Activated T-helper 17 cell treated with anti-CD3 and anti-CD28 coated beads, Interleukin-2, amount 50 U/mL, for 72 hours (primary cell): ENCODE measurements around the gene ALG10B. TPM values are rescaled to one million over a fixed set of nuclear protein-coding genes. Genes with fewer than 3 reads are reported as not detected.
"Not testable (repeated sequence)": the region's sequence is repeated elsewhere in the genome, so short reads cannot be mapped to it uniquely, and the experiment has no call there.

Experiments
- ATAC-seq: fragments of 150-1000 bp; cut with Tn5 transposase; replicated peaks from 2 replicates; pipeline ENCODE4 v1.10.0; 2021; ENCODE audit warnings: mild to moderate bottlenecking, moderate library complexity
- H3K27ac Mint-ChIP-seq: one replicate; pipeline ENCODE4 v1.8.0; 2022; ENCODE audit warnings: mixed read lengths
- H3K27me3 Mint-ChIP-seq: one replicate; pipeline ENCODE4 v1.8.0; 2022; ENCODE audit warnings: mixed read lengths
- H3K36me3 Mint-ChIP-seq: one replicate; pipeline ENCODE4 v1.8.0; 2022; ENCODE audit warnings: low read depth, mild to moderate bottlenecking, mixed read lengths
- H3K4me1 Mint-ChIP-seq: one replicate; pipeline ENCODE4 v1.8.0; 2022; ENCODE audit warnings: mixed read lengths
- H3K4me3 Mint-ChIP-seq: one replicate; pipeline ENCODE4 v1.8.0; 2022; ENCODE audit warnings: mild to moderate bottlenecking, mixed read lengths
- H3K9me3 Mint-ChIP-seq: one replicate; pipeline ENCODE4 v1.8.0; 2022; ENCODE audit warnings: mixed read lengths
- total RNA-seq, 2 donors: library from RNA; stranded (reverse); gene quantifications; one replicate each; pipeline ENCODE4 v1.2.3, GENCODE V29; 2022

Gene ALG10B
- total RNA-seq, 2 donors from 2014 or later: 11.8 to 15.5 TPM

GRCh38 chr12:38343256-38343655, 26.7 kb downstream of the ALG10B start:
- H3K4me1 Mint-ChIP-seq, H3K27ac Mint-ChIP-seq, ATAC-seq, H3K9me3 Mint-ChIP-seq, H3K27me3 Mint-ChIP-seq, H3K4me3 Mint-ChIP-seq, H3K36me3 Mint-ChIP-seq: not testable (repeated sequence)

DNA sequence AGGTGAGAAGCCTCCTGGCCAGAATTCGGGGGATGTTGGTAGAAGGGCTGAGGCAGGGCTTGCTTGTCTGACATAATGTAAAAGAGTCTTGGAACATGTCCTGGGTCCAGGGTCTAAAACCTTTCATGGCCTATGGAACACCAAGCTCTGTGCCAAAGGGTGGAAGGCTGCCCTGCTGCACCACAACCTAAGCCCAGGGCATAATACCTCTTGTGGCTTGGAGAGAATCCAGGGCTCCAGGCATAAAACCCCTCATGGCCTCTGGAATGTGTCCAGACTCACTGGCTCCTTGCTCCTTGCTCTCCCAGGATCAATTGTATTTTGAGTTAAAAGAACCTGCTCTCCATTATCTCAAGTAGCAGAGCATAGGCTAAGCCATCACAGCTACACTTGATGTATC, 27.3 kb downstream of the ALG10B start:
- not testable (repeated sequence) for H3K36me3 Mint-ChIP-seq, H3K27ac Mint-ChIP-seq, H3K4me1 Mint-ChIP-seq, H3K4me3 Mint-ChIP-seq, ATAC-seq, H3K9me3 Mint-ChIP-seq, H3K27me3 Mint-ChIP-seq

GRCh38 chr12:38350342-38351174, 34.0 kb downstream of the ALG10B start:
- Mint-ChIP-seq H3K27ac (no peak overlapping the region), H3K36me3 (no peaks in the 10 kb centered on the region), H3K27me3 (peaks cover 5% of the 10 kb centered on the region), H3K4me1 (no peaks in the 10 kb centered on the region), H3K4me3 (no peak overlapping the region), H3K9me3 (no peaks in the 10 kb centered on the region)
- ATAC-seq: peak; percentile 39

- H3K27ac Mint-ChIP-seq, H3K9me3 Mint-ChIP-seq, ATAC-seq, H3K27me3 Mint-ChIP-seq, H3K4me3 Mint-ChIP-seq, H3K36me3 Mint-ChIP-seq, H3K4me1 Mint-ChIP-seq: not testable (repeated sequence)
Measured at GRCh38 chr12:38351175-38351508, 34.6 kb downstream of the ALG10B start.

- no peak overlapping the region for H3K4me3 Mint-ChIP-seq
- ATAC-seq: no peak
- no peaks in the 10 kb centered on the region for H3K9me3 Mint-ChIP-seq
- H3K4me1 Mint-ChIP-seq: no peaks in the 10 kb centered on the region
- no peaks in the 10 kb centered on the region for H3K27me3 Mint-ChIP-seq
- no peak overlapping the region for H3K27ac Mint-ChIP-seq
- H3K36me3 Mint-ChIP-seq: no peaks in the 10 kb centered on the region
Measured at GRCh38 chr12:38367506-38367905, 50.9 kb downstream of the ALG10B start.

DNA sequence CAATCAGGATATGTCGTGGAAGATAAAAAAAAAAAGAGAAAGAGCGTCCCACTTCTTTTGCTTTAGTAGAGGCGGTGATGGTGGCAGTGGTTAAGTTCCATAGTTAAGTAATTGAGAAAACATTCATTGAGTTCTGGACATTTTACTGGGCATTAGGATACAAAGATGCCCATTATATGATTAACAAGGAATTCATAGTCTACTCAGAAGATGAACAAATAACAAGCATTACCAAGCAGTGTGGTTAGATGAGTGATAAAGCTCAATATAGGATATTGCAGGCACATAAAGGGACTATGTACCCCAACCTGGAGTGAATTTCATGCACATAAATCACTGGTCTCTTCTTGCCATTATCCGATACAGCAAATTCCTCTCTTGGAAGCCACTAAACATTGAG, 53.7 kb downstream of the ALG10B start:
- H3K27me3 Mint-ChIP-seq: no peaks in the 10 kb centered on the region
- H3K9me3 Mint-ChIP-seq: no peaks in the 10 kb centered on the region
- ATAC-seq: no peak
- H3K4me1 Mint-ChIP-seq: no peaks in the 10 kb centered on the region
- H3K4me3 Mint-ChIP-seq: no peak overlapping the region
- no peaks in the 10 kb centered on the region for H3K36me3 Mint-ChIP-seq
- no peak overlapping the region for H3K27ac Mint-ChIP-seq

- Mint-ChIP-seq H3K4me1 (no peaks in the 10 kb centered on the region), H3K4me3 (no peak overlapping the region), H3K27ac (no peak overlapping the region), H3K36me3 (no peaks in the 10 kb centered on the region), H3K27me3 (no peaks in the 10 kb centered on the region), H3K9me3 (peaks cover 2% of the 10 kb centered on the region)
- ATAC-seq: no peak
Measured at GRCh38 chr12:38373784-38374183, 57.2 kb downstream of the ALG10B start.

- no peak overlapping the region for H3K27ac Mint-ChIP-seq
- no peaks in the 10 kb centered on the region for H3K27me3 Mint-ChIP-seq
- peaks cover 3% of the 10 kb centered on the region for H3K9me3 Mint-ChIP-seq
Measured at GRCh38 chr12:38374751-38375150, 58.2 kb downstream of the ALG10B start.

More at GRCh38 chr12:38374751-38375150, 58.2 kb downstream of the ALG10B start:
- Mint-ChIP-seq H3K36me3 (no peaks in the 10 kb centered on the region), H3K4me3 (no peak overlapping the region), H3K4me1 (no peaks in the 10 kb centered on the region)
- ATAC-seq: no peak
